WTC11 (cell line): Measurements from ENCODE around the gene NT5C1A. TPM values are rescaled to one million over a fixed set of nuclear protein-coding genes. Genes with fewer than 3 reads are reported as not detected.

ENCODE experiments used
- ATAC-seq: fragments of 200-7000 bp; cut with Tn5 transposase; 2 replicates; pipeline ENCODE4 v1.10.0; 2021; ENCODE audit warnings: mild to moderate bottlenecking, moderate library complexity
- CTCF ChIA-PET: fragments of 300-600 bp; sonication (Branson Sonifier 250); formaldehyde crosslinking; loops from one replicate; lab custom pipeline; 2021; ENCODE audit warnings: antibody characterized with exemption; lab: Charles Lee
- POLR2A ChIA-PET: fragments of 350-600 bp; sonication (Branson Sonifier 250); formaldehyde crosslinking; loops from one replicate; lab custom pipeline; 2021; ENCODE audit warnings: antibody characterized with exemption; lab: Charles Lee
- DNase-seq: peaks from one replicate; pipeline ENCODE4 v3.0.0; 2021; ENCODE audit warnings: low spot score
- H3K27ac Mint-ChIP-seq: 2 replicates; pipeline ENCODE4 v1.8.0; 2021; ENCODE audit warnings: mixed read lengths
- H3K27me3 Mint-ChIP-seq: 2 replicates; pipeline ENCODE4 v1.8.0; 2021; ENCODE audit warnings: low read depth, mild to moderate bottlenecking, moderate library complexity, mixed read lengths
- H3K36me3 Mint-ChIP-seq: 2 replicates; pipeline ENCODE4 v1.8.0; 2021; ENCODE audit warnings: mixed read lengths
- H3K4me1 Mint-ChIP-seq: 2 replicates; pipeline ENCODE4 v1.8.0; 2022; ENCODE audit warnings: mixed read lengths
- H3K4me3 Mint-ChIP-seq: 2 replicates; pipeline ENCODE4 v1.8.0; 2021; ENCODE audit warnings: mild to moderate bottlenecking, moderate library complexity, mixed read lengths
- H3K9me3 Mint-ChIP-seq: 2 replicates; pipeline ENCODE4 v1.8.0; 2021; ENCODE audit warnings: mixed read lengths
- ATF3 ChIP-seq: sonication (generic); formaldehyde crosslinking; conservative IDR thresholded peaks from 2 replicates; pipeline ENCODE4 v1.8.1; 2022; ENCODE audit warnings: mild to moderate bottlenecking, missing genetic modification reagents
- EMX1 ChIP-seq: fragments of 250-450 bp; sonication (Bioruptor Pico); IDR thresholded peaks from 2 replicates; pipeline ENCODE4 v1.8.0; 2021; ENCODE audit warnings: mild to moderate bottlenecking
- ESRRA ChIP-seq: sonication (generic); formaldehyde crosslinking; IDR thresholded peaks from 2 replicates; pipeline ENCODE4 v1.8.1; 2022; ENCODE audit warnings: mild to moderate bottlenecking, missing genetic modification reagents, borderline replicate concordance
- FOXP4 ChIP-seq: sonication (generic); formaldehyde crosslinking; IDR thresholded peaks from 2 replicates; pipeline ENCODE4 v1.8.0; 2022; ENCODE audit warnings: mild to moderate bottlenecking, missing genetic modification reagents
- GRHL2 ChIP-seq: fragments of 250-450 bp; sonication (Bioruptor Pico); IDR thresholded peaks from 2 replicates; pipeline ENCODE4 v1.8.0; 2022; ENCODE audit warnings: mild to moderate bottlenecking, moderate library complexity; ENCODE audit not compliant: insufficient replicate concordance, severe bottlenecking
- JUN ChIP-seq: sonication (generic); formaldehyde crosslinking; IDR thresholded peaks from 2 replicates; pipeline ENCODE4 v1.8.0; 2023; ENCODE audit warnings: mild to moderate bottlenecking, missing genetic modification reagents
- KAT7 ChIP-seq: sonication (generic); formaldehyde crosslinking; IDR thresholded peaks from 2 replicates; pipeline ENCODE4 v1.8.1; 2023; ENCODE audit warnings: missing genetic modification reagents, mild to moderate bottlenecking, borderline replicate concordance
- MXD4 ChIP-seq: fragments of 250-450 bp; sonication (Bioruptor Pico); IDR thresholded peaks from 2 replicates; pipeline ENCODE4 v1.8.0; 2021; ENCODE audit warnings: mild to moderate bottlenecking, moderate library complexity, borderline replicate concordance
- MYBL2 ChIP-seq: sonication (generic); formaldehyde crosslinking; IDR thresholded peaks from 2 replicates; pipeline ENCODE4 v1.8.1; 2023; ENCODE audit warnings: mild to moderate bottlenecking, moderate library complexity, missing genetic modification reagents
- PREB ChIP-seq: sonication (generic); formaldehyde crosslinking; IDR thresholded peaks from 2 replicates; pipeline ENCODE4 v1.8.1; 2022; ENCODE audit warnings: mild to moderate bottlenecking, missing genetic modification reagents, moderate library complexity, borderline replicate concordance
- PRRX2 ChIP-seq: fragments of 250-450 bp; sonication (Bioruptor Pico); IDR thresholded peaks from 2 replicates; pipeline ENCODE4 v1.8.0; 2021; ENCODE audit warnings: mild to moderate bottlenecking
- RORB ChIP-seq: fragments of 250-450 bp; sonication (Bioruptor Pico); IDR thresholded peaks from 2 replicates; pipeline ENCODE4 v1.9.0; 2021; ENCODE audit warnings: mild to moderate bottlenecking
- TCF7 ChIP-seq: sonication (generic); formaldehyde crosslinking; IDR thresholded peaks from 2 replicates; pipeline ENCODE4 v1.8.0; 2022; ENCODE audit warnings: mild to moderate bottlenecking, low read depth, missing genetic modification reagents, moderate library complexity
- TEAD1 ChIP-seq: sonication (generic); formaldehyde crosslinking; IDR thresholded peaks from 2 replicates; pipeline ENCODE4 v1.8.0; 2022; ENCODE audit warnings: mild to moderate bottlenecking, missing genetic modification reagents
- TP53 ChIP-seq: sonication (generic); formaldehyde crosslinking; IDR thresholded peaks from 2 replicates; pipeline ENCODE4 v1.8.1; 2023; ENCODE audit warnings: mild to moderate bottlenecking, missing genetic modification reagents
- ZBTB21 ChIP-seq: sonication (generic); formaldehyde crosslinking; IDR thresholded peaks from 2 replicates; pipeline ENCODE4 v1.8.1; 2023; ENCODE audit warnings: mild to moderate bottlenecking, missing genetic modification reagents, borderline replicate concordance
- ZMAT4 ChIP-seq: fragments of 250-450 bp; sonication (Bioruptor Pico); IDR thresholded peaks from 2 replicates; pipeline ENCODE4 v1.9.0; 2021; ENCODE audit warnings: mild to moderate bottlenecking
- ZNF138 ChIP-seq: sonication (generic); formaldehyde crosslinking; conservative IDR thresholded peaks from 2 replicates; pipeline ENCODE4 v1.8.1; 2022; ENCODE audit warnings: mild to moderate bottlenecking, moderate library complexity, missing genetic modification reagents
- ZNF219 ChIP-seq: sonication (generic); formaldehyde crosslinking; IDR thresholded peaks from 2 replicates; pipeline ENCODE4 v1.8.0; 2023; ENCODE audit warnings: missing genetic modification reagents, mild to moderate bottlenecking, borderline replicate concordance
- ZNF263 ChIP-seq: sonication (generic); formaldehyde crosslinking; IDR thresholded peaks from 2 replicates; pipeline ENCODE4 v1.8.1; 2022; ENCODE audit warnings: low read depth, mild to moderate bottlenecking, moderate library complexity, missing genetic modification reagents
- ZNF396 ChIP-seq: fragments of 250-450 bp; sonication (Bioruptor Pico); IDR thresholded peaks from 2 replicates; pipeline ENCODE4 v1.8.0; 2021; ENCODE audit warnings: mild to moderate bottlenecking, moderate library complexity, borderline replicate concordance
- ZNF423 ChIP-seq: fragments of 250-450 bp; sonication (Bioruptor Pico); IDR thresholded peaks from 2 replicates; pipeline ENCODE4 v2.1.2; 2022; ENCODE audit warnings: mild to moderate bottlenecking, moderate library complexity
- ZNF425 ChIP-seq: fragments of 250-450 bp; sonication (Bioruptor Pico); conservative IDR thresholded peaks from 2 replicates; pipeline ENCODE4 v1.9.0; 2021; ENCODE audit warnings: mild to moderate bottlenecking
- total RNA-seq: library from RNA; stranded (reverse); gene quantifications from 3 replicates; pipeline ENCODE4 v1.2.3, GENCODE V29; 2021
- TF ChIP-seq, protein P1 (sequence below): sonication (generic); formaldehyde crosslinking; IDR thresholded peaks from 2 replicates; pipeline ENCODE4 v1.8.0; 2023; ENCODE audit warnings: missing genetic modification reagents, mild to moderate bottlenecking, borderline replicate concordance
- TF ChIP-seq, protein P2 (sequence below): sonication (generic); formaldehyde crosslinking; IDR thresholded peaks from 2 replicates; pipeline ENCODE4 v1.8.0; 2023; ENCODE audit warnings: missing genetic modification reagents

Gene NT5C1A
- total RNA-seq, 1 experiment from 2014 or later, result not detected

- Mint-ChIP-seq H3K36me3 (no peaks in the 10 kb centered on the region), H3K27me3 (peaks cover 62% of the 10 kb centered on the region), H3K27ac (no peak overlapping the region), H3K9me3 (peaks cover 5% of the 10 kb centered on the region), H3K4me1 (no peaks in the 10 kb centered on the region), H3K4me3 (no peak overlapping the region)
- ATAC-seq (no peak), DNase-seq (no peak)
- ChIA-PET CTCF (interaction anchor here (0.6 to 2.6 kb wide), 5 partner anchors 10 to 81 kb away, joined by 3 to 11 read pairs (median 6); no protein-coding TSS in a partner anchor), POLR2A (no interaction called here)
- TF ChIP-seq ZNF423 (no peak), TEAD1 (CRISPR knock-in tag) (no peak), MYBL2 (no peak), ZNF219 (CRISPR knock-in tag) (no peak), TCF7 (CRISPR knock-in tag) (no peak), PRRX2 (CRISPR knock-in tag) (no peak), RORB (CRISPR knock-in tag) (no peak), JUN (CRISPR knock-in tag) (no peak), ZNF396 (CRISPR knock-in tag) (no peak), ZNF425 (no peak), TP53 (CRISPR knock-in tag) (no peak), ATF3 (CRISPR knock-in tag) (no peak), ZNF138 (CRISPR knock-in tag) (no peak), ZMAT4 (CRISPR knock-in tag) (no peak), EMX1 (CRISPR knock-in tag) (no peak)
- TF ChIP-seq, protein P1, sequence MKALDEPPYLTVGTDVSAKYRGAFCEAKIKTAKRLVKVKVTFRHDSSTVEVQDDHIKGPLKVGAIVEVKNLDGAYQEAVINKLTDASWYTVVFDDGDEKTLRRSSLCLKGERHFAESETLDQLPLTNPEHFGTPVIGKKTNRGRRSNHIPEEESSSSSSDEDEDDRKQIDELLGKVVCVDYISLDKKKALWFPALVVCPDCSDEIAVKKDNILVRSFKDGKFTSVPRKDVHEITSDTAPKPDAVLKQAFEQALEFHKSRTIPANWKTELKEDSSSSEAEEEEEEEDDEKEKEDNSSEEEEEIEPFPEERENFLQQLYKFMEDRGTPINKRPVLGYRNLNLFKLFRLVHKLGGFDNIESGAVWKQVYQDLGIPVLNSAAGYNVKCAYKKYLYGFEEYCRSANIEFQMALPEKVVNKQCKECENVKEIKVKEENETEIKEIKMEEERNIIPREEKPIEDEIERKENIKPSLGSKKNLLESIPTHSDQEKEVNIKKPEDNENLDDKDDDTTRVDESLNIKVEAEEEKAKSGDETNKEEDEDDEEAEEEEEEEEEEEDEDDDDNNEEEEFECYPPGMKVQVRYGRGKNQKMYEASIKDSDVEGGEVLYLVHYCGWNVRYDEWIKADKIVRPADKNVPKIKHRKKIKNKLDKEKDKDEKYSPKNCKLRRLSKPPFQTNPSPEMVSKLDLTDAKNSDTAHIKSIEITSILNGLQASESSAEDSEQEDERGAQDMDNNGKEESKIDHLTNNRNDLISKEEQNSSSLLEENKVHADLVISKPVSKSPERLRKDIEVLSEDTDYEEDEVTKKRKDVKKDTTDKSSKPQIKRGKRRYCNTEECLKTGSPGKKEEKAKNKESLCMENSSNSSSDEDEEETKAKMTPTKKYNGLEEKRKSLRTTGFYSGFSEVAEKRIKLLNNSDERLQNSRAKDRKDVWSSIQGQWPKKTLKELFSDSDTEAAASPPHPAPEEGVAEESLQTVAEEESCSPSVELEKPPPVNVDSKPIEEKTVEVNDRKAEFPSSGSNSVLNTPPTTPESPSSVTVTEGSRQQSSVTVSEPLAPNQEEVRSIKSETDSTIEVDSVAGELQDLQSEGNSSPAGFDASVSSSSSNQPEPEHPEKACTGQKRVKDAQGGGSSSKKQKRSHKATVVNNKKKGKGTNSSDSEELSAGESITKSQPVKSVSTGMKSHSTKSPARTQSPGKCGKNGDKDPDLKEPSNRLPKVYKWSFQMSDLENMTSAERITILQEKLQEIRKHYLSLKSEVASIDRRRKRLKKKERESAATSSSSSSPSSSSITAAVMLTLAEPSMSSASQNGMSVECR (CRISPR knock-in tag), result no peak
- TF ChIP-seq, protein P2, sequence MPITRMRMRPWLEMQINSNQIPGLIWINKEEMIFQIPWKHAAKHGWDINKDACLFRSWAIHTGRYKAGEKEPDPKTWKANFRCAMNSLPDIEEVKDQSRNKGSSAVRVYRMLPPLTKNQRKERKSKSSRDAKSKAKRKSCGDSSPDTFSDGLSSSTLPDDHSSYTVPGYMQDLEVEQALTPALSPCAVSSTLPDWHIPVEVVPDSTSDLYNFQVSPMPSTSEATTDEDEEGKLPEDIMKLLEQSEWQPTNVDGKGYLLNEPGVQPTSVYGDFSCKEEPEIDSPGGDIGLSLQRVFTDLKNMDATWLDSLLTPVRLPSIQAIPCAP (CRISPR knock-in tag), result no peak
These were observed 51.2 kb downstream of the NT5C1A start for GRCh38 chr1:39620659-39621165.

- ChIA-PET POLR2A (no interaction called here), CTCF (interaction anchor here (1.0 to 2.5 kb wide), 5 partner anchors 8 to 55 kb away, joined by 3 to 12 read pairs (median 5); no protein-coding TSS in a partner anchor)
- Mint-ChIP-seq H3K4me3 (no peak overlapping the region), H3K4me1 (no peaks in the 10 kb centered on the region), H3K36me3 (no peaks in the 10 kb centered on the region), H3K27me3 (peaks cover 35% of the 10 kb centered on the region), H3K9me3 (peaks cover 5% of the 10 kb centered on the region), H3K27ac (no peak overlapping the region)
- ATAC-seq (no peak), DNase-seq (no peak)
- TF ChIP-seq ESRRA (CRISPR knock-in tag) (no peak), MXD4 (CRISPR knock-in tag) (no peak), KAT7 (CRISPR knock-in tag) (no peak), PREB (no peak), ZNF263 (no peak), FOXP4 (CRISPR knock-in tag) (no peak), ZBTB21 (no peak), GRHL2 (CRISPR knock-in tag) (no peak)
These were observed 54.3 kb downstream of the NT5C1A start for GRCh38 chr1:39617488-39618049.
